GM12875 (cell line): ENCODE measurements around the gene TBC1D9.

ENCODE experiments used
- H3K4me3 ChIP-seq: one replicate; pipeline ENCODE4 v1.5.1; 2011; ENCODE audit warnings: low read depth, low read length, control low read depth
- TF ChIP-seq, protein P1 (sequence below): IDR thresholded peaks from 2 replicates; pipeline ENCODE4 v1.5.1; 2011; ENCODE audit warnings: low read depth, mild to moderate bottlenecking, control low read depth, inconsistent platforms, low read length, moderate library complexity, borderline replicate concordance; ENCODE audit not compliant: insufficient read depth

The TBC1D9 gene

GRCh38 chr4:140584439-140584838 is 171.7 kb downstream of the TBC1D9 start:
- H3K4me3 ChIP-seq = no peak overlapping the region
- TF ChIP-seq, protein P1, sequence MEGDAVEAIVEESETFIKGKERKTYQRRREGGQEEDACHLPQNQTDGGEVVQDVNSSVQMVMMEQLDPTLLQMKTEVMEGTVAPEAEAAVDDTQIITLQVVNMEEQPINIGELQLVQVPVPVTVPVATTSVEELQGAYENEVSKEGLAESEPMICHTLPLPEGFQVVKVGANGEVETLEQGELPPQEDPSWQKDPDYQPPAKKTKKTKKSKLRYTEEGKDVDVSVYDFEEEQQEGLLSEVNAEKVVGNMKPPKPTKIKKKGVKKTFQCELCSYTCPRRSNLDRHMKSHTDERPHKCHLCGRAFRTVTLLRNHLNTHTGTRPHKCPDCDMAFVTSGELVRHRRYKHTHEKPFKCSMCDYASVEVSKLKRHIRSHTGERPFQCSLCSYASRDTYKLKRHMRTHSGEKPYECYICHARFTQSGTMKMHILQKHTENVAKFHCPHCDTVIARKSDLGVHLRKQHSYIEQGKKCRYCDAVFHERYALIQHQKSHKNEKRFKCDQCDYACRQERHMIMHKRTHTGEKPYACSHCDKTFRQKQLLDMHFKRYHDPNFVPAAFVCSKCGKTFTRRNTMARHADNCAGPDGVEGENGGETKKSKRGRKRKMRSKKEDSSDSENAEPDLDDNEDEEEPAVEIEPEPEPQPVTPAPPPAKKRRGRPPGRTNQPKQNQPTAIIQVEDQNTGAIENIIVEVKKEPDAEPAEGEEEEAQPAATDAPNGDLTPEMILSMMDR = no peak

DNA sequence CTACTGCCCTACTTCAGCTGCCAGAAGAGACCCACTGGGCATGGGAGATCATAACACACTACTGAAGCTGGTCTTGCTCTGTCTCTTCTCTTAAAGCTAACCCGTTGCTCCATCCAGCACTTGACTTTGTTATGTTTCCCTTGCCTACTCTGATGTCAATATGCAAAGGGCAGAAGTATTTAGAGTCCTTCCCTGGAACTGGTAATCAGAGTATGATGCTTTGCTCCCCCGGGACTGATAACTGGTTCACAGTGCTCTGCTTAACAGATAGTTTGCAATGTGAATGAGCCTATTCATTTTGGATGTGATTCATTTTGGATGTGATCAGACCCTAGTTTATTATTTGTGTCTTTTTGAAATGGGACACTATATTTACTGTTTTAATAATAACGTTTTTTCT is 175.1 kb downstream of the TBC1D9 start:
- TF ChIP-seq, protein P1 = no peak
- no peak overlapping the region for H3K4me3 ChIP-seq

DNA sequence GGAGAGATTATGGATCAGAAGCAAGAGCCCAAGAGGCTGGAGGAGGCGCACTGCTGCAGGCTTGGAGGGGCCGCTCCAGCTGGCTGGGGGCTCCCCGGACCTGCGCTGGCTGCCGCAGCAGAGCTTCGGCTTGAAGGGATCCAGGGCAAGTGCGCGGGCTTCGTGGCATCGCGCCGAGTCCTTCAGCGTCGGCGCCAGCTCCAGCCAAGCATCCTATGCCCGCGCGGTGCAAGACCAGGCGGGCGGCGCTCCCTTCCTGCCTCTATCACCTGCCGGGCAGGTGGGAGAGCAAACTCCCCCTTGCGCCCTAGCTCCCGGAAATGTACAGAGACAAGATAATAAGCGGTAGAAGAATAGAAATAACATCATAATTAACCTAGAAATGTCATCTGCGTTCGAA is 176.9 kb downstream of the TBC1D9 start:
- TF ChIP-seq, protein P1 = no peak
- H3K4me3 ChIP-seq = no peak overlapping the region

DNA sequence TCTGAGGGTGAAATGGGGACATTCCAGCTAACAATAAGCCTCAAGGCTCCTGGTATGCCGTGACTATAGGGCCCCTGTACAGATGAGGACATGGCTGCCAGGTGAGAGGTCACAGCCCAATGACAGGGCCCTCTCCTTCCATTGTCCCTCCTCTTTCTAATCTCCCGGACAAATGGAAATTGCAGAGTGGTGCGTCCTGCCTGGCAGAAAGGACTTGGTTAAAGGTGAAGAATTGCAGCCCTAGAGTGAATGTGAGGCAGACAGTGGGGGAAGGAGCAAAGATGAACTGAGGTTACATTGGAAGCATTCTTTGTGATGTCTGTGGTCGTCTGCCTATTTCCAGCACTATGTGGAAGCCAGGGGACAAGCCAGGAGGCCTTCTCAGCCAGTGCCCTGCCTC is 180.7 kb downstream of the TBC1D9 start:
- no peak overlapping the region for H3K4me3 ChIP-seq
- TF ChIP-seq, protein P1 = no peak

DNA sequence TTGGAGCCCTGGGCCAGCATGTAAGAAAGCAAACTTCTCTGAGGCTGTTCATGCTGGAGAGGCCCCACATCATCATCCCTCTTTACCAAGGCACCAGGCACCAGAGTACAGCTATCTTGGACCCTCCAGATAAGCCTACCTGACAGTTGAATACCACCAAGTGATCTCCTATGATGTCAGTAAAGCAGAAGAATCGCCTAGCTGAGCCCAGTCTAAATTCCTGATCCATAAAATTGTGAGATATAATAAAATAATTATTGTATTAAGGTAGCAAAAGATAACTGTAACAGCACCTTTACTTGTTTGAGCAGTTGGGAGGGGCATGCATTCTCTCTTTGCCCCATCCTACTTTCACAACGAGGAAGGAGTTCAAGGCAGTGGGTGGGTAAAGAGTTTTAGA is 184.6 kb downstream of the TBC1D9 start:
- TF ChIP-seq, protein P1 = no peak
- H3K4me3 ChIP-seq = no peak overlapping the region
